Neutrophil (primary cell): ENCODE results near the gene LUC7L3.

Experiments used
- H3K27ac ChIP-seq: fragments of 200-600 bp; sonication (generic); 2 replicates; pipeline ENCODE4 v1.5.1; 2016; ENCODE audit warnings: mild to moderate bottlenecking, moderate library complexity
- H3K27me3 ChIP-seq: fragments of 200-600 bp; sonication (generic); 2 replicates; pipeline ENCODE4 v1.6.0; 2016; ENCODE audit warnings: mild to moderate bottlenecking
- H3K36me3 ChIP-seq: fragments of 200-600 bp; sonication (generic); 2 replicates; pipeline ENCODE4 v1.5.1; 2017
- H3K4me1 ChIP-seq, 2 experiments: fragments of 200-600 bp in 1 of 2; sonication (generic) in 1 of 2; 1 replicate in 1 of 2; 2 replicates in 1 of 2; pipeline versions ENCODE4 v1.5.1 to v1.6.1; 2013 to 2016; ENCODE audit warnings: low read depth in 1 of 2, low read length in 1 of 2, mild to moderate bottlenecking in 1 of 2, moderate library complexity in 1 of 2; ENCODE audit not compliant: control insufficient read depth in 1 of 2, insufficient read depth in 1 of 2
- H3K4me3 ChIP-seq, 2 experiments: fragments of 200-600 bp in 1 of 2; sonication (generic) in 1 of 2; 1 replicate in 1 of 2; 2 replicates in 1 of 2; pipeline ENCODE4 v1.5.1; 2013 to 2016; ENCODE audit warnings: low read depth in 1 of 2, low read length in 1 of 2, mild to moderate bottlenecking in 1 of 2, moderate library complexity in 1 of 2
- H3K9me3 ChIP-seq: fragments of 200-600 bp; sonication (generic); 2 replicates; pipeline ENCODE4 v1.5.1; 2016
- TF ChIP-seq, protein P1 (sequence below): fragments of 200-600 bp; sonication (generic); IDR thresholded peaks from 2 replicates; pipeline ENCODE4 v1.5.1; 2016; ENCODE audit warnings: antibody characterized with exemption

The LUC7L3 gene

GRCh38 chr17:50681263-50682200, 37.9 kb upstream of the LUC7L3 start:
- Histone ChIP-seq H3K27ac (no peak overlapping the region), H3K4me3 (no peak overlapping the region), H3K27me3 (peaks cover 22% of the 10 kb centered on the region), H3K4me1 (no peaks in the 10 kb centered on the region), H3K9me3 (no peaks in the 10 kb centered on the region), H3K36me3 (no peaks in the 10 kb centered on the region)
- TF ChIP-seq, protein P1, sequence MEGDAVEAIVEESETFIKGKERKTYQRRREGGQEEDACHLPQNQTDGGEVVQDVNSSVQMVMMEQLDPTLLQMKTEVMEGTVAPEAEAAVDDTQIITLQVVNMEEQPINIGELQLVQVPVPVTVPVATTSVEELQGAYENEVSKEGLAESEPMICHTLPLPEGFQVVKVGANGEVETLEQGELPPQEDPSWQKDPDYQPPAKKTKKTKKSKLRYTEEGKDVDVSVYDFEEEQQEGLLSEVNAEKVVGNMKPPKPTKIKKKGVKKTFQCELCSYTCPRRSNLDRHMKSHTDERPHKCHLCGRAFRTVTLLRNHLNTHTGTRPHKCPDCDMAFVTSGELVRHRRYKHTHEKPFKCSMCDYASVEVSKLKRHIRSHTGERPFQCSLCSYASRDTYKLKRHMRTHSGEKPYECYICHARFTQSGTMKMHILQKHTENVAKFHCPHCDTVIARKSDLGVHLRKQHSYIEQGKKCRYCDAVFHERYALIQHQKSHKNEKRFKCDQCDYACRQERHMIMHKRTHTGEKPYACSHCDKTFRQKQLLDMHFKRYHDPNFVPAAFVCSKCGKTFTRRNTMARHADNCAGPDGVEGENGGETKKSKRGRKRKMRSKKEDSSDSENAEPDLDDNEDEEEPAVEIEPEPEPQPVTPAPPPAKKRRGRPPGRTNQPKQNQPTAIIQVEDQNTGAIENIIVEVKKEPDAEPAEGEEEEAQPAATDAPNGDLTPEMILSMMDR = no peak

- H3K9me3 ChIP-seq = no peaks in the 10 kb centered on the region
- no peak overlapping the region for H3K27ac ChIP-seq
- TF ChIP-seq, protein P1 = no peak
- H3K27me3 ChIP-seq = peaks cover 22% of the 10 kb centered on the region
- no peaks in the 10 kb centered on the region for H3K4me1 ChIP-seq
- no peaks in the 10 kb centered on the region for H3K36me3 ChIP-seq
- H3K4me3 ChIP-seq = no peak overlapping the region
Measured at GRCh38 chr17:50682441-50682840, 37.0 kb upstream of the LUC7L3 start.

- Histone ChIP-seq H3K4me1 (no peaks in the 10 kb centered on the region), H3K36me3 (no peaks in the 10 kb centered on the region), H3K27me3 (peaks cover 22% of the 10 kb centered on the region), H3K9me3 (no peaks in the 10 kb centered on the region), H3K4me3 (no peak overlapping the region), H3K27ac (no peak overlapping the region)
- TF ChIP-seq, protein P1 = no peak
Measured at GRCh38 chr17:50682938-50683337, 36.5 kb upstream of the LUC7L3 start.

DNA sequence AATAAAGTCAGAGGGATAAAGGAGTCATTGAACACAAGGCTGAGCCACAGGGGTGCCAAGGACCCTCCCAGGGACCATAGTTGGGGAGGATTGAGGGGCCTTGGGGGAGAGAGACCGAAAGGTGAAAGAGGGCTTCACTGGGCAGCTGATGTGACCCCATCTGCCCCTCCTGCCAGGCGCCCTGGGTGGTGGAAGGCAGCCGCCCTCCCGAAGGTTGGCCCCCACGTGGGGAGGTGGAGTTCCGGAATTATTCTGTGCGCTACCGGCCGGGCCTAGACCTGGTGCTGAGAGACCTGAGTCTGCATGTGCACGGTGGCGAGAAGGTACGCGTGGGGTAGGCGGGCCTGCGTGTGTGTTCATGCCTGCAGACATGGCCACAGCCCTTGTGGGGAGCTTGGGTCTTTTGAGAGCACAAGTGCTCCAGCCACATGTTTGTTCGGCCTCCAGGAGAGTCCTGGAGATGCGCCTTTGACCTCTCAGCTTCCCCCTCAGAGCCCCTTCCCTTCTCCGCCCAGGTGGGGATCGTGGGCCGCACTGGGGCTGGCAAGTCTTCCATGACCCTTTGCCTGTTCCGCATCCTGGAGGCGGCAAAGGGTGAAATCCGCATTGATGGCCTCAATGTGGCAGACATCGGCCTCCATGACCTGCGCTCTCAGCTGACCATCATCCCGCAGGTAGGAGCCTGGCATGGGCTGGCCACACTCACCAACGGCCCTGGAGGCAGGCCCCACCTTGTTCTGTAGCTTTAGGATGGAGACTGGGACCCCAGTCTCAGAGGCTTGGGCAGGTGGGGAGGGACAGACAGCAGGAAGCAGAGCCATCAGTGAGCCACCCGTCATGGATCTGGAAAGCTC, 35.7 kb upstream of the LUC7L3 start:
- Histone ChIP-seq H3K36me3 (no peaks in the 10 kb centered on the region), H3K4me3 (no peak overlapping the region), H3K4me1 (no peaks in the 10 kb centered on the region), H3K27ac (no peak overlapping the region), H3K9me3 (no peaks in the 10 kb centered on the region), H3K27me3 (peaks cover 22% of the 10 kb centered on the region)
- TF ChIP-seq, protein P1 = no peak

GRCh38 chr17:50684288-50684611, 35.2 kb upstream of the LUC7L3 start:
- no peak overlapping the region for H3K27ac ChIP-seq
- H3K4me1 ChIP-seq = no peaks in the 10 kb centered on the region
- no peak overlapping the region for H3K4me3 ChIP-seq
- no peaks in the 10 kb centered on the region for H3K9me3 ChIP-seq
- no peaks in the 10 kb centered on the region for H3K36me3 ChIP-seq
- peaks cover 22% of the 10 kb centered on the region for H3K27me3 ChIP-seq
- TF ChIP-seq, protein P1 = no peak
